HL-60 (cell line): ENCODE data around the gene ZFP3.
"Not testable (repeated sequence)": the region's sequence is repeated elsewhere in the genome, so short reads cannot be mapped to it uniquely, and the experiment has no call there.

Experiments used
- DNase-seq, 2 experiments: peaks; one replicate each; pipeline ENCODE4 v3.0.0-alpha.2; 2010 to 2020; ENCODE audit warnings: low read depth in 1 of 2, low spot score in 1 of 2
- H3K27ac ChIP-seq: fragments of 250-450 bp; sonication (Bioruptor Pico); replicated peaks from 2 replicates; pipeline ENCODE4 v1.5.1; 2020; ENCODE audit warnings: mild to moderate bottlenecking, moderate library complexity
- H3K27me3 ChIP-seq: fragments of 250-450 bp; sonication (Bioruptor Pico); 2 replicates; pipeline ENCODE4 v1.5.1; 2021; ENCODE audit warnings: mild to moderate bottlenecking, moderate library complexity; ENCODE audit not compliant: insufficient read depth, poor library complexity, severe bottlenecking
- H3K4me3 ChIP-seq: replicated peaks from 2 replicates; pipeline ENCODE4 v1.5.1; 2011; ENCODE audit warnings: mild to moderate bottlenecking, control low read depth, low read length; ENCODE audit not compliant: insufficient read depth
- GABPA ChIP-seq: IDR thresholded peaks from 2 replicates; pipeline ENCODE4 v1.6.1; 2012; ENCODE audit warnings: low read depth
- POLR2AphosphoS5 ChIP-seq: IDR thresholded peaks from 2 replicates; pipeline ENCODE4 v1.6.1; 2012; ENCODE audit warnings: low read depth
- SPI1 ChIP-seq: IDR thresholded peaks from 2 replicates; pipeline ENCODE4 v1.6.1; 2012; ENCODE audit warnings: low read depth, mild to moderate bottlenecking, borderline replicate concordance
- TF ChIP-seq, protein P1 (sequence below): IDR thresholded peaks from one replicate; pipeline ENCODE4 v1.5.1; 2011; ENCODE audit warnings: low read length, control low read depth, inconsistent platforms; ENCODE audit not compliant: insufficient read depth
- TF ChIP-seq, protein P2 (sequence below): IDR thresholded peaks from 2 replicates; pipeline ENCODE4 v1.6.1; 2012; ENCODE audit warnings: low read depth; ENCODE audit not compliant: insufficient replicate concordance

The ZFP3 gene

DNA sequence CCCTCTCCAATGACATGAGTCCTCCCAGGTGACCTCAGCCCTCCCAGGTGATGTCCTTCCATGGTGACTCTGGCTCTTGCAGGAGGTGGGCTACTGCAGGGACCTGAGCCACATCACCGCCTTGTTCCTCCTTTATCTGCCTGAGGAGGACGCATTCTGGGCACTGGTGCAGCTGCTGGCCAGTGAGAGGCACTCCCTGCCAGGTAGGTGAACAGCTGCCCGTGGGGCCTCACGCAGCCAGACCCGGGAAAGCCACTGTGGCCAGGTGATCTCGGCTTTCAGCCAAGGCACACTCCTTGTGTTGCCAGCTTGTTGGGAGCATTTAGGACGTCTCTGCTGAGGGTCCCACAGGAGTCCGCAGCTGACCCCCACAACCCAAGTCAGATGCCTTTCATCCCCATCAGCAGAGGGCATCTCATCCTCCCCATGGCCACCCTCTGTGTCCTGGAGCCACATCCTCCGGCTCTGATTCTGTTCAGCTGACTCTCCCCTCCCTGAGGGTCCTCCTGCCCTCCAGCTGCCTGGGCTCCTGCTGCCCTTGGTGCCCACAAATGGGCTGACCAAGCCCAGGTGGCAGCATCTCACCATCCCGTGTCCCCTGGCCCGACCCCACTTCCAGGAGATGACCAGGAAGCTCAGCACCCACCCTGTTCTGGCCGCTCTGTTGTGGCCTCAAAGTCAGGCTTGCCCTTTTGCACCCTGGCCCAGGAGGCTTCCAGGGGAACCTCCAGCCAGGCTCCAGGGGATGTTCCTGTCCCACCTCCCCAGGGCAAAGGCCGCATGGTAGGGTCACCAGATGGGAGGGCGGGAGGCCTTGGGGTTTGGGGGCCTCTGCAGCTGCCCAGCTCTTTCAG lies 57.7 kb downstream of the ZFP3 start:
- Histone ChIP-seq H3K27me3 (no peaks in the 10 kb centered on the region), H3K4me3 (no peak overlapping the region), H3K27ac (no peak overlapping the region)
- no peak for TF ChIP-seq SPI1
- no peak for TF ChIP-seq GABPA
- TF ChIP-seq, protein P1, sequence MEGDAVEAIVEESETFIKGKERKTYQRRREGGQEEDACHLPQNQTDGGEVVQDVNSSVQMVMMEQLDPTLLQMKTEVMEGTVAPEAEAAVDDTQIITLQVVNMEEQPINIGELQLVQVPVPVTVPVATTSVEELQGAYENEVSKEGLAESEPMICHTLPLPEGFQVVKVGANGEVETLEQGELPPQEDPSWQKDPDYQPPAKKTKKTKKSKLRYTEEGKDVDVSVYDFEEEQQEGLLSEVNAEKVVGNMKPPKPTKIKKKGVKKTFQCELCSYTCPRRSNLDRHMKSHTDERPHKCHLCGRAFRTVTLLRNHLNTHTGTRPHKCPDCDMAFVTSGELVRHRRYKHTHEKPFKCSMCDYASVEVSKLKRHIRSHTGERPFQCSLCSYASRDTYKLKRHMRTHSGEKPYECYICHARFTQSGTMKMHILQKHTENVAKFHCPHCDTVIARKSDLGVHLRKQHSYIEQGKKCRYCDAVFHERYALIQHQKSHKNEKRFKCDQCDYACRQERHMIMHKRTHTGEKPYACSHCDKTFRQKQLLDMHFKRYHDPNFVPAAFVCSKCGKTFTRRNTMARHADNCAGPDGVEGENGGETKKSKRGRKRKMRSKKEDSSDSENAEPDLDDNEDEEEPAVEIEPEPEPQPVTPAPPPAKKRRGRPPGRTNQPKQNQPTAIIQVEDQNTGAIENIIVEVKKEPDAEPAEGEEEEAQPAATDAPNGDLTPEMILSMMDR: no peak
- TF ChIP-seq, protein P2, sequence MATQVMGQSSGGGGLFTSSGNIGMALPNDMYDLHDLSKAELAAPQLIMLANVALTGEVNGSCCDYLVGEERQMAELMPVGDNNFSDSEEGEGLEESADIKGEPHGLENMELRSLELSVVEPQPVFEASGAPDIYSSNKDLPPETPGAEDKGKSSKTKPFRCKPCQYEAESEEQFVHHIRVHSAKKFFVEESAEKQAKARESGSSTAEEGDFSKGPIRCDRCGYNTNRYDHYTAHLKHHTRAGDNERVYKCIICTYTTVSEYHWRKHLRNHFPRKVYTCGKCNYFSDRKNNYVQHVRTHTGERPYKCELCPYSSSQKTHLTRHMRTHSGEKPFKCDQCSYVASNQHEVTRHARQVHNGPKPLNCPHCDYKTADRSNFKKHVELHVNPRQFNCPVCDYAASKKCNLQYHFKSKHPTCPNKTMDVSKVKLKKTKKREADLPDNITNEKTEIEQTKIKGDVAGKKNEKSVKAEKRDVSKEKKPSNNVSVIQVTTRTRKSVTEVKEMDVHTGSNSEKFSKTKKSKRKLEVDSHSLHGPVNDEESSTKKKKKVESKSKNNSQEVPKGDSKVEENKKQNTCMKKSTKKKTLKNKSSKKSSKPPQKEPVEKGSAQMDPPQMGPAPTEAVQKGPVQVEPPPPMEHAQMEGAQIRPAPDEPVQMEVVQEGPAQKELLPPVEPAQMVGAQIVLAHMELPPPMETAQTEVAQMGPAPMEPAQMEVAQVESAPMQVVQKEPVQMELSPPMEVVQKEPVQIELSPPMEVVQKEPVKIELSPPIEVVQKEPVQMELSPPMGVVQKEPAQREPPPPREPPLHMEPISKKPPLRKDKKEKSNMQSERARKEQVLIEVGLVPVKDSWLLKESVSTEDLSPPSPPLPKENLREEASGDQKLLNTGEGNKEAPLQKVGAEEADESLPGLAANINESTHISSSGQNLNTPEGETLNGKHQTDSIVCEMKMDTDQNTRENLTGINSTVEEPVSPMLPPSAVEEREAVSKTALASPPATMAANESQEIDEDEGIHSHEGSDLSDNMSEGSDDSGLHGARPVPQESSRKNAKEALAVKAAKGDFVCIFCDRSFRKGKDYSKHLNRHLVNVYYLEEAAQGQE: no peak
- TF ChIP-seq POLR2AphosphoS5: no peak
- no peak for DNase-seq

DNA sequence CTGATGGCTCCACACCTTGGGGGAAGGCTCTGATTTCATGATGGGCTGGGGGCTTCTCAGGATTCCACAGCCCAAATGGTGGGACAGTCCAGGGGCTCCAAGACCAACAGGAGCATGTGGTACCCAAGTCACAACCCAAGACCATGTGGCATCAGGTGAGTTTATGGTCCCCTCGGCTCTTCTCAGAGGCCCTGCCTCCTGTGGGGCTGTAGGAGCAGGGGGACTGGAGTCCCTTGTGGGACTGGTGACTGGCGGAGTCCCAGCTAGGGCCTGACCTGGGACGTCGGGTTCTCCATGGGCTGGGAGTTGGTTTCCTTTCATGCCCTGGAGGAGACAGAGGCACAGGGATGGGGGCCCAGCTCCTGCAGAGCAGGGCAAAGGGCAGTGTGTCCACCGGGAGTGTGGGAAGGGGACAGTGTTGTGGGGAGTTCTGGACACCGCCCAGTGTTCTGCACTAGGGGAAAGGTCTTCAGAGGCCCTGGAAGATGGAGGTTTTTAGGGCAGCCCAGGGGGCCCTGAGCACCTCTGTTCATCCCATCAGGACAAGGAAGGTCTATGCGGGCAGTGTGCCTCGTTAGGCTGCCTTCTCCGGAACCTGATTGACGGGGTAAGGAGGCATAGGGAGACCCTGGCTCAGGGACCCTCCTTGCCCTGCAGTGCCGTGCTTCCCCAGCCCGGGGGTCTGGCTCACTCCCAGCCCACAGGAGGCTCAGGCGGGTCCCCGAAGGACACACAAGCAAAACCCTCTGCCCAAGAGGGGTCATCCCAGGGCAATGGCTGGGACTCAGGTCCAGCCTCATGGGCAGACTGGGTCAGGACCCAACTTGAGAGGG lies 58.5 kb downstream of the ZFP3 start:
- not testable (repeated sequence) for H3K27me3 ChIP-seq, DNase-seq, H3K4me3 ChIP-seq, H3K27ac ChIP-seq

DNA sequence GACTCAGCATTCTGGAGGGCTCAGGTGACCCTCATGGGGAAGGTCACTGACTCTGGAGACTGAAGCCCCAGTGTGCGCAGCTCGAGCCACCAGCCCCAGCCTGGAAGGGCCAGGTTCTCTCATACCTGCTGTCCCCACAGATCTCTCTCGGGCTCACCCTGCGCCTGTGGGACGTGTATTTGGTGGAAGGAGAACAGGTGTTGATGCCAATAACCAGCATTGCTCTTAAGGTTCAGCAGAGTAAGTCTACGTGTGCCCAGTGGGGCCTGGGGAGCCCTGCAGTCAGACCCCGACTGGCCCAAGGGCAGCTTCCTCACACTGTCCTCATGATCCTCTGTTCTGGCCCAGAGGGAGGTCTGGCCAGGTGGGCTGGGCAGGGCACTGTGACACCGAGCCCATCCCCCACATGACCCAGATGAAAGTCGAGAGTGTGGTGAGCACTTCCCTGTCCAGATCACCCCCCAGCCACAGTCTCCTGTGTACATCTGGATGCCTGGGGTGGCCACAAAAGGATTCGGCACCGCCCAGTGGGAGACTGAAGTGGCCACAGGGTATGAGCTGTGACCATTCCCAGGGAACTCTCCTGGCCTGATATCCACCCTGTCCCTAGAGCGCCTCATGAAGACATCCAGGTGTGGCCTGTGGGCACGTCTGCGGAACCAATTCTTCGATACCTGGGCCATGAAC lies 59.4 kb downstream of the ZFP3 start:
- H3K4me3 ChIP-seq, H3K27me3 ChIP-seq, DNase-seq, H3K27ac ChIP-seq: not testable (repeated sequence)

DNA sequence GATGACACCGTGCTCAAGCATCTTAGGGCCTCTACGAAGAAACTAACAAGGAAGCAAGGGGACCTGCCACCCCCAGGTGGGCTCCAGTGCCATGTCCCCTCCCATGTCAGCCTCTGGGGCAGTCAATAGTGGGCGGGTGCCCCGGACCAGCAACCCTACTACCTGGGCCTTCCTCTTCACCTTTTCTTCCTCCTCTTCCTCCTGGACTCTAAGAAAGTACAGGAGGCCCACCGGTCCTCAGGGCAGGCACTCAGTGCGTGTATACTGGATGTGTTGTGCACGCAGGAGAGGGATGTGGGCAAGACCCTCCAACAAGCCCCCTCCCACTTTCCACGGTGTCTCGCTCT lies 59.9 kb downstream of the ZFP3 start:
- DNase-seq, H3K4me3 ChIP-seq, H3K27ac ChIP-seq, H3K27me3 ChIP-seq: not testable (repeated sequence)

DNA sequence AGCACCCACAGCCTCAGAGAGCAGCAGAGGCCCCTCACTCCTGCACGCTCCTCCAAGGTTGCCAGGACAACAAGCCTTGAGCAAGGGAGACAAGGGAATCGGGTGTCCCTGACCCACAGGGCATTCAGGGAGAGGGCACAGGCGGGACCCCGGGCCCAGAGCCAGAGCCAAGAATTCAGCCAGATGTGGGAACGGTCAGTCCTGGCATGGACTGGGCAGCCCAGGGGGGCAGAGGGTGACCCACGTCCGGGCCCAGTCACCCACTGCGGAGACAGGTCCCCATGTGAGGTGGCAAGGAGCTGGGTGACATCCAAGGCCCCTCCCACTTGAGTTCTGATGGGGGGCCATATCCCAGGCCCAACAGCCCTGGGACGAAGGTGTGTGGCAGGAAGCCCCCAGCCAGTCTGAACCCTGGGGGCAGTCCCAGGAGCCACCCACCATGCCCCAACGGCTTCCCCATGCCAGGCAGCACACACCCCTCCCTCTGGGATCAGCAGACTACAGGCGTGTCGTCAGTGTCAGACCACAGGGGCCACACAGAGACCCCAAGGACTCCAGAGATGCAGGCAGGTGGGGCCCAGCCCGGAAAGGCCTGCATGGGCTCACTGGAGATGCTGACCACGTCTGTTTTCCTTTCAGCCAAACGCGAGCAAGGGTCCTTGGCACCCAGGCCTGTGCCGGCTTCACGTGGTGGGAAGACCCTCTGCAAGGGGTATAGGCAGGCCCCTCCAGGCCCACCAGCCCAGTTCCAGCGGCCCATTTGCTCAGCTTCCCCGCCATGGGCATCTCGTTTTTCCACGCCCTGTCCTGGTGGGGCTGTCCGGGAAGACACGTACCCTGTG lies 60.6 kb downstream of the ZFP3 start:
- DNase-seq: no peak
- Histone ChIP-seq H3K27me3 (no peaks in the 10 kb centered on the region), H3K4me3 (no peak overlapping the region)

More for the DNA sequence above, 60.6 kb downstream of the ZFP3 start:
- TF ChIP-seq, protein P2: no peak
- TF ChIP-seq, protein P1: no peak
- TF ChIP-seq GABPA (no peak), SPI1 (no peak), POLR2AphosphoS5 (no peak)
- no peak overlapping the region for H3K27ac ChIP-seq
